GM13977 (cell line): ENCODE results near the gene PARD3.

Experiments
- DNase-seq: peaks from one replicate; pipeline ENCODE4 v3.0.0; 2012; ENCODE audit warnings: low spot score
- CTCF ChIP-seq: IDR thresholded peaks from 2 replicates; pipeline ENCODE4 v1.5.1; 2012; ENCODE audit warnings: mild to moderate bottlenecking, control low read depth; ENCODE audit not compliant: insufficient read depth; ENCODE audit errors: extremely low read depth, missing control alignments
- in situ Hi-C: fragments of 300-500 bp; cut with MboI; formaldehyde crosslinking; loops from one replicate; pipeline ENCODE4 v1.12.0; 2022; ENCODE audit warnings: low sequenced_read_pairs, low pct_unique_long_range_greater_than_20kb, mixed read lengths, inconsistent platforms; ENCODE audit not compliant: unreplicated experiment

PARD3 gene

GRCh38 chr10:34578468-34578867 lies 236.6 kb downstream of the PARD3 start:
- DNase-seq: no peak
- no peak for TF ChIP-seq CTCF
- in situ Hi-C loops: no loop called here

- DNase-seq: no peak
- no peak for TF ChIP-seq CTCF
- in situ Hi-C loops: no loop called here
These were observed 238.3 kb downstream of the PARD3 start for GRCh38 chr10:34576797-34577196.

- no peak for DNase-seq
- in situ Hi-C loops: no loop called here
- TF ChIP-seq CTCF: no peak
These were observed 239.2 kb downstream of the PARD3 start for GRCh38 chr10:34575882-34576281.

GRCh38 chr10:34574353-34574934 lies 240.7 kb downstream of the PARD3 start:
- in situ Hi-C loops: no loop called here
- no peak for DNase-seq
- TF ChIP-seq CTCF: no peak

- no peak for TF ChIP-seq CTCF
- no peak for DNase-seq
- in situ Hi-C loops: no loop called here
These were observed 244.2 kb downstream of the PARD3 start for GRCh38 chr10:34570887-34571286.

GRCh38 chr10:34567659-34568253 lies 247.3 kb downstream of the PARD3 start:
- DNase-seq: no peak
- in situ Hi-C loops: no loop called here
- no peak for TF ChIP-seq CTCF
